ENCODE measurements around the gene CPA5.

- TF ChIP-seq CTCF (IDR thresholded peaks at IDR 0.05) (no peak), POLR2A (IDR thresholded peaks at IDR 0.05) (no peak)
These were observed 14.8 kb downstream of the CPA5 start for GRCh38 chr7:130359276-130359857.

Measured in body of pancreas (tissue), 4 donors.